Measurements from ENCODE around the gene PANK2.

DNA sequence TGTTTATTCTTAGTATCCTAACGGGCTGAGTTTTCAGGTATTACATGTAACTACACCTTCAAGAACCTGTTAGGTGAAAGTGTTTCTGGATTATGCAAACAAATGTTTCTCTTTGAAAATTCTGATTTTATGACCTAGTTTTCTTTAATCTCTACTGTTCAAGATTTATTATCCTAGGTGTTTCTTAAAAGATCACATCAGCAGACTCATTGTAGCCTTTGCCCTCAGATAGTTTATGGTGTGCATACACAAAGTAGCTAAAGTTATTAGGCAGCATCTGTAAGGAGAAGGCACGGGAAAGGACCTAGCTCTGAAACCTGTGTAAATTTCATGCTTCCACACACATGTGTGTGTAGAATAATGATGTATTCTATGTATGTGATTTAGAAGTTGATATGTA lies 21.7 kb downstream of the PANK2 start:
- TF ChIP-seq, protein P1, sequence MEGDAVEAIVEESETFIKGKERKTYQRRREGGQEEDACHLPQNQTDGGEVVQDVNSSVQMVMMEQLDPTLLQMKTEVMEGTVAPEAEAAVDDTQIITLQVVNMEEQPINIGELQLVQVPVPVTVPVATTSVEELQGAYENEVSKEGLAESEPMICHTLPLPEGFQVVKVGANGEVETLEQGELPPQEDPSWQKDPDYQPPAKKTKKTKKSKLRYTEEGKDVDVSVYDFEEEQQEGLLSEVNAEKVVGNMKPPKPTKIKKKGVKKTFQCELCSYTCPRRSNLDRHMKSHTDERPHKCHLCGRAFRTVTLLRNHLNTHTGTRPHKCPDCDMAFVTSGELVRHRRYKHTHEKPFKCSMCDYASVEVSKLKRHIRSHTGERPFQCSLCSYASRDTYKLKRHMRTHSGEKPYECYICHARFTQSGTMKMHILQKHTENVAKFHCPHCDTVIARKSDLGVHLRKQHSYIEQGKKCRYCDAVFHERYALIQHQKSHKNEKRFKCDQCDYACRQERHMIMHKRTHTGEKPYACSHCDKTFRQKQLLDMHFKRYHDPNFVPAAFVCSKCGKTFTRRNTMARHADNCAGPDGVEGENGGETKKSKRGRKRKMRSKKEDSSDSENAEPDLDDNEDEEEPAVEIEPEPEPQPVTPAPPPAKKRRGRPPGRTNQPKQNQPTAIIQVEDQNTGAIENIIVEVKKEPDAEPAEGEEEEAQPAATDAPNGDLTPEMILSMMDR (IDR thresholded peaks at IDR 0.05; ENCODE audit: borderline replicate concordance, extremely low read depth, low read length, poor library complexity, severe bottlenecking): no peak
- TF ChIP-seq EZH2 (IDR thresholded peaks at IDR 0.05; ENCODE audit: borderline replicate concordance, low read depth, low read length, severe bottlenecking): no peak
